HG02588 (cell line): ENCODE measurements around the gene AIMP1.
"Not testable (repeated sequence)": the region's sequence is repeated elsewhere in the genome, so short reads cannot be mapped to it uniquely, and the experiment has no call there.

Experiments
- ATAC-seq: cut with Tn5 transposase; IDR thresholded peaks from one replicate; pipeline ENCODE4 v1.9.1; 2021; ENCODE audit warnings: mild to moderate bottlenecking, moderate library complexity; ENCODE audit not compliant: unreplicated experiment

The AIMP1 gene

GRCh38 chr4:106344647-106344970 lies 28.3 kb downstream of the AIMP1 start:
- no peak for ATAC-seq

DNA sequence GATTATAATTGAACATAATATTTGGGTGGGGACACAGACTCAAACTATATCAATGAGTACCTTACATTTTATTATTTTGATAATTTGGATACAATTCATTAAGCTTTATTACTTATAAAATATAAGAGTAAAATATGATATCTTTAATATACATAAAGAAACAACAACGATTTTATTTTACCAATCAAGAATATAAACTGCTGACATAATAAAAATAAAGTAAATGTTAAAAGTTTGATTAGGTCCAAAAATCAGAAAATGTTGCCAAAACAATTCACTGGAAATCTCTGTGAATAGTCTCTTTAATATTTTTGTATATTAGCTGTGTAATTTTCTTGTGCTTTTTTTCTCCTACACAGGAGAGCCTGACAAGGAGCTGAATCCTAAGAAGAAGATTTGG lies 30.8 kb downstream of the AIMP1 start:
- ATAC-seq, result no peak

DNA sequence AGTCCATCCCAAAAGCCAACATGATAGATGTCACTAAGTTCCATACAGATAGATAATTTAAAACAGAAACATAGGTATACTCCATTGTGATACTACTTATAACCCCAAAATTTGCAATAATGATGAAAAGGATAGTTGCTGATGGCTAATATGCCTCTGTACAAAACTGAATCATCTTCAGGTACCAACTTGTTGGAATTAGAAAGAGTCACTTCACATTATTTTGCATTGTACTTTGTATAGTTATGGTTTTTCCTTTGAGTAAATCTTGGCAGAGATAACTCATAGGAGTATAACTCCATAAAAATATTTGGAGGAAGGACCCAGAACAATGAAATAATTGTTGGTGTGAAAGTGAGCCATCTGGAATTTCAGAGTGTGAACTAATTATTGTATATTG lies 34.7 kb downstream of the AIMP1 start:
- no peak for ATAC-seq

- no peak for ATAC-seq
Observed at GRCh38 chr4:106353786-106354185, 37.4 kb downstream of the AIMP1 start.

- ATAC-seq, result no peak
Observed at GRCh38 chr4:106355193-106355592, 38.8 kb downstream of the AIMP1 start.

DNA sequence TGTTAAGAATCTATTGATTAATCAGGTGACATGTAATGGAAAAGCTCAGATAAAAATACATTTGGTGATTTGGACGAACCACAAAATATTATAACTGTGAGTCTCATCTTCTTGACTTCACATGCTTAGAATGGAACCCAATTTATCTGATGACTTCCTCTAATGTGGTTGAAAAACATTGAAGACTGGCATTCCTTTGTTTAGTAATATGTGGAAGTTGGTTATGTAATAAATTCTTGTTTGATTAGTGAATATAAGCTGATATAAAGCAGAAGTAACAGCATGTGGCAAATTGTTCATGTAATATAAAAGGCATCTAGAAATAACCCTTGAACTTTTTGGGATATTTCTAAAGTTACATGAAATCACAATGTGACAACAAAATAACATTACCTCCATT lies 42.5 kb downstream of the AIMP1 start:
- ATAC-seq, result no peak

DNA sequence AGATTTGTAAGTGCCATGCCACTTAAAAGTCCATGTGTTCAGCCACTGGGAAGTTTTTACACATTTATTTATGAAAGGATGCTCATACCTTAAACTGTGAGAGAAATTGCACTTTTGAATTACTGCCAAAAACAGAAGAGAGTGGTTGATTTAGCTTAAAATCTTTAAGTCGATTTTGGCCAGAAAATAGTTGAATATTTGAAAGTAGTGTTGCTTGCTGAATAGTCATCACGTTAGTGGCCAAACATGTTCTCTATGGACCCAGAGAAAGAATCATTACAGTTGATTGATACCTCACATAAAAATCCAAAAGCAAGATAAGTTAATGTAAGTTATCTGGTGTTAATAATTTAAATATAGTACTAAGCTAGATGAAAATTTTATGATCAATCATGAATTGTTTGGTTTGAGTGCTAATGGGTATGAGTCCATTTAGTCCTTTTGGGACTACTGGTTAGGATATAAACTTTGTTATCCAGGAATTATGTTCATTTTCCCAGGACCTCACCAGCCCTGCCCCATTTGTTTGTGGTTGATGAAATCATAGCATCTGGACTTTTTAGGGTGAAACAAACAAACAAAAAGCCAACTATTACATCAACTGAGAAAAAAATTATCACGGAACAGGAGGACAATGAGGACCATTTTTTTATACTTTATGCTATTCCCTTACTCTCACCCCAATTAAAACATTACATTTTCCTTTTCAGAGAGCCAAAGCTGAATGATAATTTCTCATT lies 45.9 kb downstream of the AIMP1 start:
- no peak for ATAC-seq

- no peak for ATAC-seq
Observed at GRCh38 chr4:106364282-106364681, 47.9 kb downstream of the AIMP1 start.

GRCh38 chr4:106365613-106366012 lies 49.3 kb downstream of the AIMP1 start:
- no peak for ATAC-seq

GRCh38 chr4:106366026-106366425 lies 49.7 kb downstream of the AIMP1 start:
- no peak for ATAC-seq

DNA sequence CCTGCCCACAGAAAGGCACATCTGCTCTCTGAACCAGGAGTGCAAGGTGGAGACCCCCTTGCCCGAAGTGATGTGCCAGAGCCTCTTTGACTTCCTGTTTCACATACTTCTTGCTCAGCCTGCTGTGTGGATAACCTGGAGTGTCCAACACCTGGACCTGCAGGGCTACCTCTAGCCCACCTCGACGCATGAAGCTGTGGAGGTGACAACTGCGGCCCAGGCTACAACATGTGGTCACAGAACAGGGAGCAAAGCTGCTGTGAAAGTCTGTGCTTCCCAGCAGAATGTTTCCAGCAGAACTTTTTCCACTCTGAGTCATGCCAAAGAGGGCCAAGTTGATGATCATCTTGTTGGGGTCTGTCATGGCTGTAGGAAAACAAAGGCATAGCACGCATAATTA lies 50.7 kb downstream of the AIMP1 start:
- ATAC-seq, result no peak

DNA sequence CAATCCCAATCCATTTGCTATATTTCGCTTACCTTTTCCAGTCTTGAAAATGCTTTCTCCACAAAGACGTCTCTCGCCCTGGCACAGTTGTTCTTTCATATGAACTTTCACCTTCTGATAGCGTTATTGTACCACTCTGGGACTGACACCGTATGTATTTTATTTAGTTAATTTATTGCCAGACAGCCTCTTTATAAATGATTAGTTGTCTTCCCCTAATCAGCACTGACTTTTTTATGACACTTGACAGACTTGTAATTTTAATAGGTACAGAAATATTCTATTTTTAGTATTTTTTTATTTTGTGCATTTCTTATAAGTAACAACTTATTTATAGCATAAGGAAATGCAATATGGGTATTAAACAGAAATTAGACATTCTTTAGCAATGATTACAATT lies 52.3 kb downstream of the AIMP1 start, which contains the start of gene GIMD1:
GIMD1 (minus strand) TSS at position 101 of the 400 bp plus-strand sequence. CDS start 1,343 bp downstream, outside the sequence.
- ATAC-seq, result no peak

DNA sequence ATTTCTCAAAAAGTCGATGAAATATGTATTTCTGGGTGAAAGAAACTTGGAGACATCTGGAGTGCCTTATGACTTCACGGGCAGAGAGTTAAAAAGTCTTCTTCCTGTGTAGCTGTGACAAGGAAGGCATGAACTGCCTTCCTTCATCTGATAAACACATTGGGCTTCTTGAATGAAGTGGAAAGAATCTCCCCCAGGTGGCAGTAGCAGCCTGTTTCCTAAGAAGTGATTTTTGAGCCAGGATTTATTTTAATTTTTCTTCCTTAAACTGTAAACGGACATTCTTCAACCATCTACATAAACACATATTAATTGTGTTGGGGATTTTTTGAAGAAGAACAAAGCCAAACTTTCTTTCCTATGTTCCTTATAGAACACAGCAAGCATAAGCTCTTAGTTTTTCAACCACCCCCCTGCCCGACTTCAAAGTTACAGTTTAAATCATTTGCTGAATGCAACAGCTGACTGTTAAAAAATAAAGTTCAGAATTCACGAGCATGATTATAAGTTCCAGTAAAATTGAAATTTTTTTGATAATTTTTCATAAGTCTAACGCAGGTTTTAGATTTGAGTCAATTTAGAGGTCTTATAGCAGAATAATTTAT lies 53.2 kb downstream of the AIMP1 start:
- no peak for ATAC-seq

DNA sequence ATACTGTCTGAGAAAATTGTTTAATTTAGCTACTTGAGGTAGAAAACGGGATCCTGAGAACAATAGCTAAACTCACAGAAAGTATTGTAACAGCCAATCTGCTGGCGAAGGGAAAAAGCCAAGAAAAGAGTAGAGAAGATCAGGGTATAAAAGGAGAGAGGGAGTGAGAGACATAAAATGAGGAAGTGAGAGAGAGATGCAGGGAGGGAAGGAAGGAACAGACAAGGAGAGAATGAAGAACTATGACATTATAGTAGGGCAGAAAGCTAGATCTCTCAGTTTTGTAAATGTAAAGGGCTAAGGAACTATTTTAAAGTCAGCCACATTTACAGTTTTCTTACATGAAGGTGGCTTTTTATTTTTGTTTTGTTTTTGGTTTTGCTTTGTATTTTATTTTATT lies 53.9 kb downstream of the AIMP1 start:
- ATAC-seq, result no peak

- ATAC-seq, result no peak
Observed at GRCh38 chr4:106371161-106371560, 54.8 kb downstream of the AIMP1 start.

GRCh38 chr4:106373026-106373425 lies 56.7 kb downstream of the AIMP1 start:
- ATAC-seq, result no peak

- no peak for ATAC-seq
Observed at GRCh38 chr4:106380179-106380578, 63.8 kb downstream of the AIMP1 start.

- ATAC-seq, result no peak
Observed at GRCh38 chr4:106384878-106385277, 68.5 kb downstream of the AIMP1 start.

- ATAC-seq, result no peak
Observed at GRCh38 chr4:106385853-106386393, 69.6 kb downstream of the AIMP1 start.

- no peak for ATAC-seq
Observed at GRCh38 chr4:106395582-106395981, 79.2 kb downstream of the AIMP1 start.

DNA sequence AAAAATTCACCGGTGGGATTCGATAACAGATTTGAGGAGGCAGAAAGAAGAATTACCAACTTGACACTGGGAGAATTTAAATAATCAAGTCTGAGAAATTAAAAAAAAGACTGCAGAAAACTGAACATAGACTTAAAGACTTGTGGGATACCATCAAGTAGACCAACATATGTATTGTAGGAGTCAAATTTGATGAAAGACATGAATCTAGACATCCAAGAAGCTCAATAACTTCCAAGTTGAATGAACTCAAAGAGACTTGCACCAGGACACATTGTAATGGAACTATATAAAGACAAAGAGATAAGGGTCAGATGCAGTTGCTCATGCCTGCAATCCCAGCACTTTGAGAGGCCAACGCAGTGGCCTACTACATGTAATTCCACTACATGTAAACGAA lies 82.5 kb downstream of the AIMP1 start:
- not testable (repeated sequence) for ATAC-seq
